ENCODE data around the gene DDX39A. TPM values are rescaled to one million over a fixed set of nuclear protein-coding genes. Genes with fewer than 3 reads are reported as not detected.

DDX39A gene
- total and polyA plus RNA-seq, 2 of the 8 experiments (the other 6 are each of a cell fraction or from before 2014, with no cell fraction given), result 139 TPM

DNA sequence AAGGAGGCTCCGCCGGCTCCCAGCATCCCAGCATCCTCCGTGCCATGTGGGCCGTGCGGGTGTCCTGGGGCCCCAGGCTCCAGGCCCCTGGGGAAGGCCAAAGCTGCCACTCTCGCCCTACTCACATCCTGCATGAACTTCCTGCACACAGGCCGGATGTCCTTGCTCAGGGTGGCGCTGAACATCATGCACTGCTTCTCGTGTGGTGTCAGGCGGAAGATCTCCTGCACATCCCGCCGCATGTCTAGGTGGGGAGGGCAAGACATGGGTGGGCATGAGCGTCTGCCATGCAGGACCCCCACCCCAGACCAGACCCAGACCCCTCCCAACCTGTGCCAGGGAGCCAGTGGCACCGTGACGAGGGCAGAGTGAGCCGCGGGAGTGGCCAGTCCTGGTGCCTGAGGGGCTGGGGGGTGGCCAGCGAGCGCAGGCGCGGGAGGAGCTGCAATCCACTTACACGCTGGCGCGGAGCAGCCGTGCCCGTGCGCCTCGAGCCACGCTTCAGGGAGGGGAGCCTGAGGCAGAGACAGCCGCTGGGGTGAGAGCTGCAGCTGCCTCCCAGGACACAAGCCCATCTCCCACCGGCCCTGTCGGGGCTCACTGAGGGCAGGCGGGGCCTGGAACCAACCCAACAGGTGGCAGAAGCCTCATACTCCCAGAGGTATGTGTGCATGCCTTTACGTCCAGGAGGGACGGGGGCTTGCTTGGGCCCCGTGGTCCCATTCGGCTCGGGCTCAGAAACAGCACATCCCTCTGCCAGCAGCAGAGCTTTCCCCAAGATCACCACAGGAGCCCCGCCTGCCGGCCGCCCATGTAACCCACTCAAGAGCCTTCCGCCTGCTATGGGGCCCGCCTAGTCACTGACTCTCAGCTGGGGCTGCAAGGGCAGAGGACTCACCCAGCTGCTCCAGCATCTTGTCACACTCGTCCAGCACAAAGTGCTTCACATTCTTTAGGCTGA, 8.8 kb downstream of the DDX39A start:
- WGBS, 2 experiments (ENCODE audit: extremely low coverage in 1 of 2, insufficient coverage in 1 of 2, insufficient read length in 1 of 2, insufficient replicate concordance in 2 of 2, low coverage in 1 of 2, low lambda C conversion rate in 2 of 2, missing lambda C conversion rate in 1 of 2), result 97% methylated on average over 32 of the region's 44 CpGs; no CpG with 5 or more reads in 1 of the 2 experiments
- H3K9me3 ChIP-seq (ENCODE audit: insufficient read depth in 2 of 2, low read depth in 1 of 2, low read length in 1 of 2), result no peaks in the 10 kb centered on the region
- no peak overlapping the region for H3K4me2 ChIP-seq (ENCODE audit: insufficient read depth in 1 of 2, low read depth in 2 of 2, low read length in 2 of 2)
- POLR2A ChIA-PET (ENCODE audit: partially characterized antibody), result interaction anchor here (0.5 to 2.1 kb wide), 4 partner anchors 11 to 206 kb away, joined by 3 to 6 read pairs (median 3); partner anchors contain the start of gene ADGRE5
- H2AFZ ChIP-seq (ENCODE audit: low read length), result no peak overlapping the region
- H3K14ac ChIP-seq (ENCODE audit: insufficient read length), result no peak overlapping the region
- peaks cover 22 to 33% of the 10 kb centered on the region in 2 experiments for H4K20me1 ChIP-seq (replicated peaks in 1 of 2; ENCODE audit: control insufficient read depth in 1 of 2, insufficient read depth in 2 of 2, low read length in 2 of 2)
- H2BK5ac ChIP-seq (ENCODE audit: low read depth, low read length), result no peak overlapping the region
- peaks cover 4% of the 10 kb centered on the region for H3K79me1 ChIP-seq (ENCODE audit: low read depth, low read length)
- H3K4me3 ChIP-seq (ENCODE audit: extremely low read depth in 1 of 4, insufficient read depth in 2 of 4, low read depth in 3 of 4, low read length in 4 of 4), result no peak overlapping the region
- H3K18ac ChIP-seq (ENCODE audit: extremely low read depth, low read length), result no peak overlapping the region
- H4K91ac ChIP-seq (replicated peaks; ENCODE audit: insufficient read length, low read length), result no peak overlapping the region
- H3K4ac ChIP-seq (replicated peaks; ENCODE audit: insufficient read length, low read depth, low read length), result no peak overlapping the region
- H3K56ac ChIP-seq (replicated peaks; ENCODE audit: insufficient read length, low read depth, low read length), result no peak overlapping the region
- no peak overlapping the region for H3K23ac ChIP-seq (ENCODE audit: insufficient read length)
- no peak overlapping the region for H3K27ac ChIP-seq (ENCODE audit: low read depth, low read length)
- H2BK12ac ChIP-seq (ENCODE audit: low read depth, low read length), result no peak overlapping the region
- no peak overlapping the region for H2AK5ac ChIP-seq (ENCODE audit: low read depth, low read length)
- H4K5ac ChIP-seq (ENCODE audit: insufficient read length, low read depth, low read length), result no peak overlapping the region
- H3K9ac ChIP-seq (replicated peaks in 1 of 4; ENCODE audit: extremely low read depth in 1 of 4, low read depth in 3 of 4, low read length in 3 of 4), result no peak overlapping the region
- H3K4me1 ChIP-seq (replicated peaks in 1 of 4; ENCODE audit: control insufficient read depth in 3 of 4, insufficient read depth in 4 of 4, low read length in 3 of 4), result peaks cover 0 to 11% (median 5%) of the 10 kb centered on the region in 4 experiments; a peak in 5 of 7 replicates
- no peak overlapping the region for H2BK15ac ChIP-seq (ENCODE audit: low read length)
- H3K36me3 ChIP-seq (ENCODE audit: control insufficient read depth in 2 of 4, insufficient read depth in 4 of 4, low read length in 3 of 4), result peaks cover 40 to 57% (median 51%) of the 10 kb centered on the region in 4 experiments
- no peak overlapping the region for H2BK120ac ChIP-seq (replicated peaks; ENCODE audit: low read depth, low read length)
- CTCF ChIA-PET (ENCODE audit: partially characterized antibody), result interaction anchor here (0.6 to 9.1 kb wide), 6 partner anchors 21 to 263 kb away, joined by 3 to 114 read pairs (median 4); no protein-coding TSS in a partner anchor
- no peak for FAIRE-seq
- peaks cover 3% of the 10 kb centered on the region; the same call in 1 of the 2 replicates for H3K23me2 ChIP-seq (ENCODE audit: low read depth, low read length)
- no peaks in the 10 kb centered on the region for H3K27me3 ChIP-seq (replicated peaks in 1 of 4; ENCODE audit: control insufficient read depth in 3 of 4, extremely low read depth in 1 of 4, insufficient read depth in 3 of 4, low read length in 3 of 4)
- TF ChIP-seq TCF12 (IDR thresholded peaks at IDR 0.05; ENCODE audit: low read depth, low read length) (no peak), FOSL1 (IDR thresholded peaks at IDR 0.05; ENCODE audit: insufficient read depth, low read depth, low read length) (no peak)
- H4K8ac ChIP-seq (ENCODE audit: extremely low read depth, insufficient read depth, low read length), result no peak overlapping the region
- H3K79me2 ChIP-seq (ENCODE audit: control insufficient read depth in 1 of 2, insufficient read depth in 2 of 2, low read length in 2 of 2), result peaks cover 10 to 38% of the 10 kb centered on the region in 2 experiments
- H2BK20ac ChIP-seq (ENCODE audit: low read length), result no peak overlapping the region
- no peak for DNase-seq (ENCODE audit: low read depth in 1 of 2, low spot score in 2 of 2)

Data from H1 (cell line).